ENCODE data around the gene TTLL11. TPM values are rescaled to one million over a fixed set of nuclear protein-coding genes. Genes with fewer than 3 reads are reported as not detected.
A peak's percentile ranks its signal among the peaks of the same experiment; 100 is the strongest.
"Not testable (repeated sequence)": the region's sequence is repeated elsewhere in the genome, so short reads cannot be mapped to it uniquely, and the experiment has no call there.

Gene TTLL11
- total RNA-seq, 1 experiment from 2014 or later, result 1.5 TPM

DNA sequence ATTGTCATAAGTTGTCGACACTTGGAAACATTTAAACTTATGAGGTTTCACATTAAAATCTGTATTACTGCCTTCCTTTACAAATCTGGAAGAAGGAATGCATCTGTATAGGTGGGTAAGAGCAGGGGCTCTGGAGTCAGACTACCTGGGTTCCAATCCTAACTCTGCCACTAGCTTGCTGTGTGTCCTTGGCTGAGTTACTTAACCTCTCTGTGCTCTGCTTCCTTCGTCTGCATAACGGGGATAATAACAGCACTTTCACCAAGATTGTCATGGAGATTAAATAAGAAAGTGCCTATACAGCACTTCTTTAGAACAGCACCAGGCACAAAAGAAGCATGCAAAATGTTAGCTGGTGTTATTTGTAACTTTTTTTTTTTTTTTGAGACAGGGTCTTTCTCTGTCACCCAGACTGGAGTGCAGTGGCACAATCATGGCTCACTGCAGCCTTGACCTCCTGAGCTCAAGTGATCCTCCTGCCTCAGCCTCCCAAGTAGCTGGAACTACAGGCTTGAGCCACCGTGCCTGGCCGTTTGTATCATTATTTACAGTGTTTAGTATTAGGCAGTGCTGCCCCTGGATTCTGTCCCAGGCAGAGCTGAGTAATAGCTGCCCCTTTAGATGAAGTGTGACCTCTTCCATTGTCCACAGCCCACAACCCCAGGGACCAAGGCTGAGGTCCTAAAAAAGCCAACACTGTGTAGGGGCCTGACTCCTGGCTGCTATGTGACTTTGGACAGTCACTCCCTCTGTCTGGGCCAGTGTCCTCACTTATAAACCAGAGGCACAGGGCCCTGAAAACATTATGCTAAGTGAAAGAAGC is 25.4 kb upstream of the TTLL11 start:
- no CpG with 5 or more reads among the region's 5 CpGs for WGBS (ENCODE audit: extremely low coverage, insufficient read length, low lambda C conversion rate)
- TF ChIP-seq CTCF (conservative IDR thresholded peaks at IDR 0.05), result no peak

GRCh38 chr9:122117241-122117640 is 24.1 kb upstream of the TTLL11 start:
- not testable (repeated sequence) for H3K14ac ChIP-seq (ENCODE audit: insufficient read depth, low read length); H3K27me3 Mint-ChIP-seq (ENCODE audit: low read depth); H3K9me3 ChIP-seq (ENCODE audit: control insufficient read depth, low read depth, low read length); H2BK120ac ChIP-seq (ENCODE audit: low read depth, low read length, poor library complexity, severe bottlenecking); H3K9me3 Mint-ChIP-seq; H3K9ac ChIP-seq (ENCODE audit: extremely low read depth, insufficient read length, low read length); H2BK20ac ChIP-seq (ENCODE audit: low read depth, low read length, poor library complexity, severe bottlenecking); H3K4ac ChIP-seq (ENCODE audit: low read depth, low read length); H4K8ac ChIP-seq (replicated peaks; ENCODE audit: insufficient read length, low read depth, low read length); H3K27me3 ChIP-seq (ENCODE audit: insufficient read depth, low read length); H3K56ac ChIP-seq (ENCODE audit: insufficient read length, low read depth, low read length); H3K27ac ChIP-seq (ENCODE audit: insufficient read length, low read depth, low read length); H3K36me3 Mint-ChIP-seq (ENCODE audit: insufficient read depth in 1 of 3, low read depth in 3 of 3); DNase-seq; H3T11ph ChIP-seq (ENCODE audit: low read length); H4K91ac ChIP-seq (ENCODE audit: insufficient read length, low read depth, low read length); H4K20me1 ChIP-seq (ENCODE audit: control insufficient read depth, insufficient read depth, insufficient read length); H3K4me2 ChIP-seq (ENCODE audit: insufficient read depth, insufficient read length, low read length); H3K18ac ChIP-seq (ENCODE audit: insufficient read length, low read depth, low read length); H2AK5ac ChIP-seq (ENCODE audit: insufficient read length, low read length); H3K4me3 Mint-ChIP-seq; H3K27ac Mint-ChIP-seq; H3K79me1 ChIP-seq (ENCODE audit: insufficient read depth, low read depth, low read length, poor library complexity, severe bottlenecking); H2BK12ac ChIP-seq (ENCODE audit: insufficient read length, low read depth, low read length); H3K23me2 ChIP-seq (ENCODE audit: insufficient read length, low read depth, low read length, poor library complexity, severe bottlenecking); H3K4me1 ChIP-seq (ENCODE audit: insufficient read depth, low read length); H2AFZ ChIP-seq (ENCODE audit: low read length); H2BK15ac ChIP-seq (ENCODE audit: low read depth, low read length); H2BK5ac ChIP-seq (ENCODE audit: insufficient read length, low read length); H3K79me2 ChIP-seq (ENCODE audit: insufficient read depth, low read length); H3K23ac ChIP-seq (ENCODE audit: insufficient read length, low read depth, low read length); H4K5ac ChIP-seq (ENCODE audit: insufficient read length, low read depth, low read length)
- peaks cover 38 to 40% of the 10 kb centered on the region in 2 experiments for H3K4me1 Mint-ChIP-seq
- no CpG with 5 or more reads among the region's 9 CpGs for WGBS (ENCODE audit: extremely low coverage, insufficient read length, low lambda C conversion rate)

More for the DNA sequence above, 25.4 kb upstream of the TTLL11 start:
- H4K91ac ChIP-seq (ENCODE audit: insufficient read length, low read depth, low read length), result no peak overlapping the region
- no peak overlapping the region for H3K56ac ChIP-seq (ENCODE audit: insufficient read length, low read depth, low read length)
- no peak overlapping the region for H2AFZ ChIP-seq (ENCODE audit: low read length)
- H3K79me1 ChIP-seq (ENCODE audit: insufficient read depth, low read depth, low read length, poor library complexity, severe bottlenecking), result no peaks in the 10 kb centered on the region
- no peak overlapping the region for H3K18ac ChIP-seq (ENCODE audit: insufficient read length, low read depth, low read length)
- DNase-seq, result no peak
- H3K27ac ChIP-seq (ENCODE audit: insufficient read length, low read depth, low read length), result no peak overlapping the region
- H3K4me1 Mint-ChIP-seq, result peaks cover 26 to 28% of the 10 kb centered on the region in 2 experiments
- H3K4me2 ChIP-seq (ENCODE audit: insufficient read depth, insufficient read length, low read length), result no peak overlapping the region
- no peak overlapping the region for H3K9ac ChIP-seq (ENCODE audit: extremely low read depth, insufficient read length, low read length)
- H3K4me1 ChIP-seq (ENCODE audit: insufficient read depth, low read length), result peaks cover 5% of the 10 kb centered on the region; the same call in 1 of the 2 replicates
- no peak overlapping the region for H4K5ac ChIP-seq (ENCODE audit: insufficient read length, low read depth, low read length)
- no peaks in the 10 kb centered on the region for H3K23me2 ChIP-seq (ENCODE audit: insufficient read length, low read depth, low read length, poor library complexity, severe bottlenecking)
- H3K14ac ChIP-seq (ENCODE audit: insufficient read depth, low read length), result no peak overlapping the region
- no peak overlapping the region for H2BK20ac ChIP-seq (ENCODE audit: low read depth, low read length, poor library complexity, severe bottlenecking)
- H2BK120ac ChIP-seq (ENCODE audit: low read depth, low read length, poor library complexity, severe bottlenecking), result no peak overlapping the region
- H3K36me3 Mint-ChIP-seq (ENCODE audit: insufficient read depth in 1 of 3, low read depth in 3 of 3), result no peaks in the 10 kb centered on the region
- H3K9me3 Mint-ChIP-seq, result no peaks in the 10 kb centered on the region
- no peak overlapping the region for H3K23ac ChIP-seq (ENCODE audit: insufficient read length, low read depth, low read length)
- no peak overlapping the region for H3K4ac ChIP-seq (ENCODE audit: low read depth, low read length)
- no peak overlapping the region for H3T11ph ChIP-seq (ENCODE audit: low read length)
- no peaks in the 10 kb centered on the region; the same call in 1 of the 2 replicates for H3K27me3 Mint-ChIP-seq (ENCODE audit: low read depth)
- H3K9me3 ChIP-seq (ENCODE audit: control insufficient read depth, low read depth, low read length), result no peaks in the 10 kb centered on the region
- no peaks in the 10 kb centered on the region for H4K20me1 ChIP-seq (ENCODE audit: control insufficient read depth, insufficient read depth, insufficient read length)
- no peaks in the 10 kb centered on the region for H3K27me3 ChIP-seq (ENCODE audit: insufficient read depth, low read length)
- no peak overlapping the region for H2BK5ac ChIP-seq (ENCODE audit: insufficient read length, low read length)
- H3K4me3 Mint-ChIP-seq, result no peak overlapping the region
- H4K8ac ChIP-seq (replicated peaks; ENCODE audit: insufficient read length, low read depth, low read length), result no peak overlapping the region
- H2BK12ac ChIP-seq (ENCODE audit: insufficient read length, low read depth, low read length), result no peak overlapping the region
- H2AK5ac ChIP-seq (ENCODE audit: insufficient read length, low read length), result no peak overlapping the region
- no peaks in the 10 kb centered on the region for H3K79me2 ChIP-seq (ENCODE audit: insufficient read depth, low read length)
- H2BK15ac ChIP-seq (ENCODE audit: low read depth, low read length), result no peak overlapping the region
- H3K27ac Mint-ChIP-seq, result peak overlapping the region in 1 of 3 experiments; percentile 45; a peak in 3 of 7 replicates

All from H9 (cell line).